Activated CD8-positive, alpha-beta memory T cell treated with anti-CD3 and anti-CD28 coated beads for 1 hour (primary cell): Measurements from ENCODE around the gene SPEM2.

Experiments used
- DNase-seq, 2 donors: peaks; one replicate each; pipeline ENCODE4 v3.0.0-alpha.2; 2020; ENCODE audit warnings: low read depth in 1 of 2; ENCODE audit errors: extremely low read depth in 1 of 2

SPEM2 gene

GRCh38 chr17:7440113-7440833, 14.9 kb downstream of the SPEM2 start:
- no peak for DNase-seq

GRCh38 chr17:7440834-7441195, 15.4 kb downstream of the SPEM2 start:
- DNase-seq: no peak

GRCh38 chr17:7441266-7441665, 15.8 kb downstream of the SPEM2 start:
- no peak for DNase-seq

GRCh38 chr17:7442142-7442541, 16.7 kb downstream of the SPEM2 start:
- DNase-seq: no peak

GRCh38 chr17:7443499-7444485, 18.4 kb downstream of the SPEM2 start:
- no peak for DNase-seq

GRCh38 chr17:7444682-7445618, 19.5 kb downstream of the SPEM2 start, which contains the start of gene CHRNB1:
Gene CHRNB1 (plus strand): TSS chr17:7445061. CDS start chr17:7445128, 67 bp downstream.
- DNase-seq: no peak

- DNase-seq: peak in 1 of 2 donors; percentile 18
Measured at GRCh38 chr17:7445619-7445968, 20.2 kb downstream of the SPEM2 start.

- DNase-seq: no peak
Measured at GRCh38 chr17:7448461-7448860, 23.0 kb downstream of the SPEM2 start.

GRCh38 chr17:7459961-7460545, 34.6 kb downstream of the SPEM2 start:
- no peak for DNase-seq

GRCh38 chr17:7460850-7461660, 35.6 kb downstream of the SPEM2 start:
- DNase-seq: no peak

GRCh38 chr17:7462474-7463371, 37.3 kb downstream of the SPEM2 start:
- no peak for DNase-seq

GRCh38 chr17:7463372-7463846, 38.0 kb downstream of the SPEM2 start:
- DNase-seq: no peak

GRCh38 chr17:7464081-7464480, 38.7 kb downstream of the SPEM2 start:
- no peak for DNase-seq

- no peak for DNase-seq
Measured at GRCh38 chr17:7465597-7466275, 40.3 kb downstream of the SPEM2 start.

- no peak for DNase-seq
Measured at GRCh38 chr17:7466318-7466638, 40.9 kb downstream of the SPEM2 start.

GRCh38 chr17:7466639-7467341, 41.4 kb downstream of the SPEM2 start:
- no peak for DNase-seq

- DNase-seq: no peak
Measured at GRCh38 chr17:7467498-7467897, 42.1 kb downstream of the SPEM2 start.
